DND-41 (cell line): ENCODE results near the gene HYCC1.

Source experiments
- ATAC-seq: fragments of 200-7000 bp; cut with Tn5 transposase; 3 replicates; pipeline ENCODE4 v1.9.1; 2021; ENCODE audit warnings: low read depth; ENCODE audit not compliant: insufficient read depth
- DNase-seq: peaks from one replicate; pipeline ENCODE4 v3.0.0-alpha.2; 2020
- H2AFZ ChIP-seq: 2 replicates; pipeline ENCODE4 v1.6.0; 2012; ENCODE audit warnings: low read depth, low read length
- H3K27ac ChIP-seq: 2 replicates; pipeline ENCODE4 v1.5.1; 2012; ENCODE audit warnings: low read length, inconsistent platforms
- H3K27me3 ChIP-seq: fragments of 200-600 bp; sonication (generic); 2 replicates; pipeline ENCODE4 v1.6.0; 2012; ENCODE audit warnings: low read length, mild to moderate bottlenecking, inconsistent platforms; ENCODE audit not compliant: insufficient read depth, poor library complexity
- H3K36me3 ChIP-seq: 2 replicates; pipeline ENCODE4 v1.5.1; 2012; ENCODE audit warnings: low read length, inconsistent platforms; ENCODE audit not compliant: insufficient read depth
- H3K4me1 ChIP-seq: 2 replicates; pipeline ENCODE4 v1.5.1; 2012; ENCODE audit warnings: mild to moderate bottlenecking, low read length; ENCODE audit not compliant: insufficient read depth
- H3K4me2 ChIP-seq: 2 replicates; pipeline ENCODE4 v1.6.0; 2012; ENCODE audit warnings: mild to moderate bottlenecking, moderate library complexity, low read length, inconsistent platforms; ENCODE audit not compliant: insufficient read depth
- H3K4me3 ChIP-seq, 2 experiments: fragments of 200-600 bp in 1 of 2; shearing (Covaris generic) in 1 of 2; 2 replicates each; pipeline ENCODE4 v1.5.1; 2012 to 2016; ENCODE audit warnings: inconsistent platforms in 2 of 2, low read length in 2 of 2, mild to moderate bottlenecking in 2 of 2, low read depth in 1 of 2, moderate library complexity in 1 of 2
- H3K79me2 ChIP-seq: 2 replicates; pipeline ENCODE4 v1.6.0; 2012; ENCODE audit warnings: low read length, inconsistent platforms; ENCODE audit not compliant: insufficient read depth
- H3K9ac ChIP-seq: 2 replicates; pipeline ENCODE4 v1.6.0; 2012; ENCODE audit warnings: low read depth, mild to moderate bottlenecking, inconsistent platforms, low read length, moderate library complexity
- H3K9me3 ChIP-seq: 2 replicates; pipeline ENCODE4 v1.5.1; 2012; ENCODE audit warnings: low read length, moderate library complexity, mild to moderate bottlenecking, inconsistent platforms; ENCODE audit not compliant: insufficient read depth, severe bottlenecking
- H4K20me1 ChIP-seq: 2 replicates; pipeline ENCODE4 v1.6.0; 2012; ENCODE audit warnings: low read length; ENCODE audit not compliant: insufficient read depth
- CTCF ChIP-seq: IDR thresholded peaks from 2 replicates; pipeline ENCODE4 v1.5.1; 2012; ENCODE audit warnings: borderline replicate concordance, low read length, moderate library complexity, mild to moderate bottlenecking; ENCODE audit not compliant: poor library complexity, severe bottlenecking; ENCODE audit errors: extremely low read depth
- EZH2 ChIP-seq: IDR thresholded peaks from 3 replicates; pipeline ENCODE4 v1.6.1; 2012; ENCODE audit warnings: borderline replicate concordance, low read depth, mild to moderate bottlenecking, moderate library complexity, low read length, inconsistent platforms; ENCODE audit not compliant: severe bottlenecking

The HYCC1 gene

GRCh38 chr7:23014681-23015080, 751 bp upstream of the HYCC1 start:
- peak overlapping the region; percentile 62 for H3K27ac ChIP-seq
- DNase-seq (no peak), ATAC-seq (no peak)
- peak overlapping the region; percentile 86 for H3K4me2 ChIP-seq
- peak overlapping the region; percentile 34; the same call in 1 of the 2 replicates for H3K9ac ChIP-seq
- no peaks in the 10 kb centered on the region for H4K20me1 ChIP-seq
- H3K4me3 ChIP-seq = peak overlapping the region in 1 of 2 experiments; percentile 37; a peak in 2 of 4 replicates
- peaks cover 31% of the 10 kb centered on the region for H3K79me2 ChIP-seq
- peaks cover 49% of the 10 kb centered on the region for H3K4me1 ChIP-seq
- TF ChIP-seq EZH2 = no peak
- TF ChIP-seq CTCF = no peak
- H2AFZ ChIP-seq = peak overlapping the region; percentile 74
- no peaks in the 10 kb centered on the region for H3K9me3 ChIP-seq
- H3K36me3 ChIP-seq = no peaks in the 10 kb centered on the region; the same call in 1 of the 2 replicates
- H3K27me3 ChIP-seq = no peaks in the 10 kb centered on the region

GRCh38 chr7:23012908-23013714, 819 bp downstream of the HYCC1 start:
- Histone ChIP-seq H3K4me1 (peaks cover 49% of the 10 kb centered on the region), H3K27me3 (no peaks in the 10 kb centered on the region), H3K36me3 (no peaks in the 10 kb centered on the region; the same call in 1 of the 2 replicates), H3K9ac (peak overlapping the region; percentile 82), H3K4me3 (peak overlapping the region; percentile 87 to 94; a peak in 3 of 4 replicates), H2AFZ (peak overlapping the region; percentile 94), H3K9me3 (no peaks in the 10 kb centered on the region), H3K4me2 (peak overlapping the region; percentile 86), H4K20me1 (no peaks in the 10 kb centered on the region), H3K79me2 (peaks cover 34% of the 10 kb centered on the region), H3K27ac (peak overlapping the region; percentile 80)
- TF ChIP-seq EZH2 (no peak), CTCF (no peak)
- ATAC-seq = no peak
- peak; percentile 22 for DNase-seq

GRCh38 chr7:23012186-23012585, 1.7 kb downstream of the HYCC1 start:
- peaks cover 45% of the 10 kb centered on the region for H3K4me1 ChIP-seq
- H3K9me3 ChIP-seq = no peaks in the 10 kb centered on the region
- H3K79me2 ChIP-seq = peaks cover 39% of the 10 kb centered on the region

More at GRCh38 chr7:23012186-23012585, 1.7 kb downstream of the HYCC1 start:
- Histone ChIP-seq H3K27ac (no peak overlapping the region), H3K4me2 (peak overlapping the region; percentile 86), H4K20me1 (no peaks in the 10 kb centered on the region), H3K9ac (peak overlapping the region; percentile 82; the same call in 1 of the 2 replicates), H3K27me3 (no peaks in the 10 kb centered on the region), H2AFZ (no peak overlapping the region), H3K36me3 (no peaks in the 10 kb centered on the region; the same call in 1 of the 2 replicates), H3K4me3 (peak overlapping the region in 1 of 2 experiments; percentile 94; a peak in 2 of 4 replicates)
- DNase-seq = no peak
- TF ChIP-seq EZH2 = no peak
- TF ChIP-seq CTCF = no peak
- no peak for ATAC-seq
